Lung microvascular endothelial cell (primary cell): ENCODE measurements around the gene SLX1A. TPM values are rescaled to one million over a fixed set of nuclear protein-coding genes. Genes with fewer than 3 reads are reported as not detected.
"Not testable (repeated sequence)": the region's sequence is repeated elsewhere in the genome, so short reads cannot be mapped to it uniquely, and the experiment has no call there.

Experiments used
- DNase-seq, 2 donors: peaks; one replicate each; pipeline versions ENCODE4 v3.0.0 to v3.0.0-alpha.2; 2010; ENCODE audit warnings: low read depth in 2 of 2
- total RNA-seq: library from RNA; depleted of rRNA; stranded (reverse); fragments of >200 nt; gene quantifications from 2 replicates; pipeline ENCODE4 v1.2.1, GENCODE V29; 2014

The SLX1A gene
- total RNA-seq, 1 donor from 2014 or later, result 35.9 TPM

DNA sequence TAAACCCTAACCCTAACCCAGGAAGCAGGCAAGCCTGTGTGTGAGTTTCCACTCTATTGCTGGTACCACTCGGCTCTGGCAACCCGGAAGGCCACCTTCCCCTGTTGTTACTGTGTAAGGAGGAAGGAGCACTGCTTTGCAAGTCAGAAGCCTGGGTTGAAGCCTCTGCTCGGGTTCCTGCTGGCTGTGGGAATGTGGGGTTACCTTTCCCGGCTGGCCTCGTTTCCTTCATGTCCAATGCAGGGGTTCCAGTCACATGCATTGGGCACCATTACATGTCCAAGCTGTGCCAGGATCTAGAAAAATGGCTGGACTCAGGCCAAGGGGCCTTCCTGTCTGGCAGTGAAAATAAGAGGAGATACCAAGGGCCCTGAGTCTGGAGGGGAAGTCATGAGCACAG is 23.4 kb downstream of the SLX1A start:
- DNase-seq, result not testable (repeated sequence)

Other genes with a start within 250 kb of the SLX1A start
- 61.2 and 72.2 TPM in 2 replicates for gene TMEM219, start 231.8 kb upstream of the SLX1A start, total RNA-seq
- gene TAOK2, start 220.0 kb upstream of the SLX1A start, total RNA-seq, result 61.2 and 86.1 TPM in 2 replicates
- 3.6 and 4.1 TPM in 2 replicates for gene HIRIP3, start 198.3 kb upstream of the SLX1A start, total RNA-seq
- gene INO80E, start 197.6 kb upstream of the SLX1A start, total RNA-seq, result 14.4 and 15.7 TPM in 2 replicates
- gene DOC2A, start 182.8 kb upstream of the SLX1A start, total RNA-seq, result under 0.01 and 0.20 TPM in 2 replicates
- not detected in 2 replicates for gene C16orf92, start 170.7 kb upstream of the SLX1A start, total RNA-seq
- not detected in 2 replicates for gene TLCD3B, start 162.6 kb upstream of the SLX1A start, total RNA-seq
- gene ALDOA, start 128.1 kb upstream of the SLX1A start, total RNA-seq, result 319 and 337 TPM in 2 replicates
- gene PPP4C, start 117.9 kb upstream of the SLX1A start, total RNA-seq, result 174 and 199 TPM in 2 replicates
- gene TBX6, start 102.0 kb upstream of the SLX1A start, total RNA-seq, result under 0.01 TPM in 2 replicates
- 14.4 and 29.4 TPM in 2 replicates for gene YPEL3, start 97.7 kb upstream of the SLX1A start, total RNA-seq
- 0.22 and 1.4 TPM in 2 replicates for gene GDPD3, start 80.3 kb upstream of the SLX1A start, total RNA-seq
- 30.1 and 49.0 TPM in 2 replicates for gene MAPK3, start 70.7 kb upstream of the SLX1A start, total RNA-seq
- gene CORO1A, start 10.3 kb upstream of the SLX1A start, total RNA-seq, result 0.79 and 1.5 TPM in 2 replicates
- 20.4 and 25.3 TPM in 2 replicates for gene BOLA2B, start 209 bp upstream of the SLX1A start, total RNA-seq
- 1.1 and 2.2 TPM in 2 replicates for gene SULT1A3, start 5.4 kb downstream of the SLX1A start, total RNA-seq
- gene NPIPB13, start 54.6 kb downstream of the SLX1A start, total RNA-seq, result 0.22 and 0.60 TPM in 2 replicates
- gene CD2BP2, start 161.4 kb downstream of the SLX1A start, total RNA-seq, result 31.6 and 31.9 TPM in 2 replicates
- gene TBC1D10B, start 176.6 kb downstream of the SLX1A start, total RNA-seq, result 16.6 and 22.4 TPM in 2 replicates
- gene MYL11, start 180.9 kb downstream of the SLX1A start, total RNA-seq, result not detected in 2 replicates
- 0.20 TPM in 1 of 2 replicates, not detected in the other for gene SEPTIN1, start 188.7 kb downstream of the SLX1A start, total RNA-seq
- 11.1 and 11.6 TPM in 2 replicates for gene ZNF48, start 201.5 kb downstream of the SLX1A start, total RNA-seq
- gene ZNF771, start 213.7 kb downstream of the SLX1A start, total RNA-seq, result 8.3 and 10.5 TPM in 2 replicates
- gene DCTPP1, start 236.2 kb downstream of the SLX1A start, total RNA-seq, result 54.8 and 57.5 TPM in 2 replicates